IMR-90 (cell line): ENCODE measurements around the gene ADAMTSL5. TPM values are rescaled to one million over a fixed set of nuclear protein-coding genes. Genes with fewer than 3 reads are reported as not detected.

Experiments
- ATAC-seq: fragments of 200-7000 bp; cut with Tn5 transposase; 2 replicates; pipeline ENCODE4 v1.9.1; 2020; ENCODE audit warnings: low read depth, mild to moderate bottlenecking, moderate library complexity
- BruUV-seq: library from RNA; stranded (reverse); fragments of 400-500 nt; replicated peaks from 2 replicates; lab custom pipeline; 2021; lab: Mats Ljungman, UMichigan
- CTCF ChIA-PET: fragments of 300-600 bp; formaldehyde crosslinking; extraction: SDS; loops from one replicate; lab custom pipeline; 2021; ENCODE audit warnings: antibody characterized with exemption; lab: Yijun Ruan, JAX
- POLR2A ChIA-PET: fragments of 300-600 bp; sonication (Branson Sonifier 250); formaldehyde crosslinking; loops from one replicate; lab custom pipeline; 2022; ENCODE audit warnings: antibody characterized with exemption; ENCODE audit not compliant: unreplicated experiment; lab: Charles Lee
- DNase-seq: peaks from one replicate; pipeline ENCODE4 v3.0.0; 2013
- H2AFZ ChIP-seq: replicated peaks from 2 replicates; pipeline ENCODE3; 2013; ENCODE audit warnings: low read length, mild to moderate bottlenecking; ENCODE audit not compliant: poor library complexity
- H2AK5ac ChIP-seq: 2 replicates; pipeline ENCODE4 v1.6.1; 2013; ENCODE audit warnings: low read depth, low read length, inconsistent platforms
- H2AK9ac ChIP-seq: replicated peaks from 2 replicates; pipeline ENCODE3; 2013; ENCODE audit warnings: mild to moderate bottlenecking, low read depth, low read length, moderate library complexity; ENCODE audit not compliant: poor library complexity
- H2BK120ac ChIP-seq: 2 replicates; pipeline ENCODE4 v1.6.1; 2013; ENCODE audit warnings: low read depth, low read length, inconsistent platforms
- H2BK15ac ChIP-seq: 3 replicates; pipeline ENCODE4 v1.6.1; 2013; ENCODE audit warnings: low read depth, low read length, inconsistent platforms
- H2BK20ac ChIP-seq: 2 replicates; pipeline ENCODE4 v1.6.1; 2013; ENCODE audit warnings: low read depth, mild to moderate bottlenecking, inconsistent platforms, low read length, moderate library complexity
- H2BK5ac ChIP-seq: 2 replicates; pipeline ENCODE4 v1.6.1; 2013; ENCODE audit warnings: mild to moderate bottlenecking, low read depth, low read length, inconsistent platforms; ENCODE audit not compliant: poor library complexity, severe bottlenecking
- H3K14ac ChIP-seq: replicated peaks from 2 replicates; pipeline ENCODE4 v1.6.1; 2013; ENCODE audit warnings: low read depth, low read length, inconsistent platforms
- H3K18ac ChIP-seq: 2 replicates; pipeline ENCODE4 v1.6.1; 2013; ENCODE audit warnings: low read depth, low read length, control low read depth
- H3K23ac ChIP-seq: 2 replicates; pipeline ENCODE4 v1.6.1; 2013; ENCODE audit warnings: low read depth, low read length, inconsistent platforms
- H3K27ac ChIP-seq: 2 replicates; pipeline ENCODE4 v1.5.1; 2013; ENCODE audit warnings: mild to moderate bottlenecking, control low read depth, low read length; ENCODE audit not compliant: insufficient read depth
- H3K27me3 ChIP-seq: 2 replicates; pipeline ENCODE4 v1.6.1; 2013; ENCODE audit warnings: low read length; ENCODE audit not compliant: control insufficient read depth, insufficient read depth
- H3K36me3 ChIP-seq: 2 replicates; pipeline ENCODE4 v1.6.1; 2013; ENCODE audit warnings: low read length, mixed read lengths; ENCODE audit not compliant: control insufficient read depth, insufficient read depth
- H3K4ac ChIP-seq: 2 replicates; pipeline ENCODE4 v1.6.1; 2013; ENCODE audit warnings: low read depth, low read length, inconsistent platforms
- H3K4me1 ChIP-seq: 2 replicates; pipeline ENCODE4 v1.6.1; 2013; ENCODE audit warnings: low read length, mixed read lengths; ENCODE audit not compliant: control insufficient read depth, insufficient read depth
- H3K4me2 ChIP-seq: 2 replicates; pipeline ENCODE4 v1.6.1; 2013; ENCODE audit warnings: low read depth, mild to moderate bottlenecking, control low read depth, low read length, moderate library complexity
- H3K4me3 ChIP-seq: 2 replicates; pipeline ENCODE4 v1.5.1; 2013; ENCODE audit warnings: low read depth, mild to moderate bottlenecking, control low read depth, low read length, moderate library complexity; ENCODE audit not compliant: insufficient read depth
- H3K56ac ChIP-seq: 2 replicates; pipeline ENCODE4 v1.6.1; 2013; ENCODE audit warnings: low read length, inconsistent platforms; ENCODE audit not compliant: insufficient read depth; ENCODE audit errors: extremely low read depth
- H3K79me1 ChIP-seq, 2 experiments: 2 replicates each; pipeline ENCODE4 v1.6.1; 2013; ENCODE audit warnings: low read length in 2 of 2, inconsistent platforms in 1 of 2, low read depth in 1 of 2
- H3K9ac ChIP-seq: 2 replicates; pipeline ENCODE4 v1.6.1; 2013; ENCODE audit warnings: low read depth, low read length, control low read depth
- H3K9me1 ChIP-seq: 2 replicates; pipeline ENCODE4 v1.6.1; 2013; ENCODE audit warnings: low read length, inconsistent platforms; ENCODE audit not compliant: insufficient read depth
- H3K9me3 ChIP-seq: 2 replicates; pipeline ENCODE4 v1.6.1; 2013; ENCODE audit warnings: low read length; ENCODE audit not compliant: control insufficient read depth, insufficient read depth
- H4K20me1 ChIP-seq: 2 replicates; pipeline ENCODE4 v1.6.1; 2013; ENCODE audit warnings: low read length, inconsistent platforms; ENCODE audit not compliant: insufficient read depth
- H4K5ac ChIP-seq: 2 replicates; pipeline ENCODE4 v1.6.1; 2013; ENCODE audit warnings: mild to moderate bottlenecking, low read depth, low read length, control low read depth
- H4K8ac ChIP-seq, 2 experiments: 2 replicates each; pipeline ENCODE4 v1.6.1; 2013; ENCODE audit warnings: low read depth in 2 of 2, low read length in 2 of 2, control low read depth in 1 of 2, inconsistent platforms in 1 of 2
- H4K91ac ChIP-seq: 2 replicates; pipeline ENCODE4 v1.6.1; 2013; ENCODE audit warnings: low read depth, low read length, inconsistent platforms; ENCODE audit not compliant: insufficient read depth
- CEBPB ChIP-seq: IDR thresholded peaks from 2 replicates; pipeline ENCODE4 v1.6.1; 2012; ENCODE audit warnings: low read depth, low read length, improper control_type of control experiment
- CHD1 ChIP-seq: IDR thresholded peaks from 2 replicates; pipeline ENCODE4 v1.6.1; 2012; ENCODE audit warnings: low read depth, low read length, improper control_type of control experiment
- CTCF ChIP-seq: conservative IDR thresholded peaks from 2 replicates; pipeline ENCODE4 v1.5.1; 2012; ENCODE audit warnings: mild to moderate bottlenecking, low read depth, low read length, improper control_type of control experiment
- ELK1 ChIP-seq: fragments of 150-350 bp; IDR thresholded peaks from 2 replicates; pipeline ENCODE4 v1.6.1; 2016; ENCODE audit warnings: low read depth, mild to moderate bottlenecking, low read length, moderate library complexity, borderline replicate concordance
- FOS ChIP-seq: fragments of 150-350 bp; IDR thresholded peaks from 2 replicates; pipeline ENCODE4 v1.6.1; 2016; ENCODE audit warnings: low read depth, low read length
- MAFK ChIP-seq: IDR thresholded peaks from 2 replicates; pipeline ENCODE4 v1.6.1; 2012; ENCODE audit warnings: low read depth, low read length, improper control_type of control experiment
- MXI1 ChIP-seq: IDR thresholded peaks from 2 replicates; pipeline ENCODE4 v1.6.1; 2012; ENCODE audit warnings: low read depth, mild to moderate bottlenecking, low read length, moderate library complexity, borderline replicate concordance
- WGBS, 2 experiments: methylation state at CpG; one replicate each; pipeline versions ENCODE4 v1.1.5 to v1.1.7; 2013; ENCODE audit warnings: missing lambda C conversion rate in 2 of 2; ENCODE audit not compliant: insufficient read length in 1 of 2; ENCODE audit errors: extremely low coverage in 2 of 2; 5-methylcytosine and 5-hydroxymethylcytosine counted together
- dilution Hi-C: fragments of 300-500 bp; cut with HindIII; formaldehyde crosslinking; loops from one replicate; pipeline ENCODE4 v1.14.3; 2018; ENCODE audit warnings: low sequenced_read_pairs; ENCODE audit not compliant: unreplicated experiment
- in situ Hi-C: fragments of 300-500 bp; cut with MboI; formaldehyde crosslinking; loops from 3 replicates; pipeline ENCODE4 v1.14.3; 2019; ENCODE audit warnings: low sequenced_read_pairs, inconsistent platforms, mixed read lengths
- intact Hi-C: fragments of 100-400 bp; cut with micrococcal nuclease; formaldehyde crosslinking; loops from 2 replicates; pipeline ENCODE4 v1.10.0; 2022
- polyA plus RNA-seq, 3 experiments: library from polyadenylated mRNA; depleted of rRNA; stranded (reverse); fragments of >200 nt; gene quantifications; 2 replicates each; pipeline ENCODE4 v1.2.3, GENCODE V29; 2012; ENCODE audit warnings: low replicate concordance in 1 of 3
- total RNA-seq: library from RNA; depleted of rRNA; stranded (reverse); fragments of >200 nt; gene quantifications from 2 replicates; pipeline ENCODE4 v1.2.3, GENCODE V29; 2012

The ADAMTSL5 gene
- total and polyA plus RNA-seq, 2 of the 4 experiments (the other 2 are of a cell fraction): 0.90 to 10.8 TPM

GRCh38 chr19:1514986-1515721, 2.3 kb upstream of the ADAMTSL5 start (continued):
- no peak for TF ChIP-seq CTCF

GRCh38 chr19:1514295-1514661, 1.5 kb upstream of the ADAMTSL5 start:
- H2BK120ac ChIP-seq: no peak overlapping the region
- in situ Hi-C loops: no loop called here
- ATAC-seq: no peak
- peaks cover 4% of the 10 kb centered on the region; the same call in 1 of the 2 replicates for H3K36me3 ChIP-seq
- no peak overlapping the region for H3K27ac ChIP-seq
- dilution Hi-C loops: no loop called here
- BruUV-seq: no TSS peak
- H2AK5ac ChIP-seq: peak overlapping the region; percentile 50; the same call in 1 of the 2 replicates
- H3K79me1 ChIP-seq: peaks cover 4 to 15% of the 10 kb centered on the region in 2 experiments; a peak in 1 of 4 replicates
- no peak overlapping the region for H3K4me3 ChIP-seq
- H2AFZ ChIP-seq: no peak overlapping the region
- H4K20me1 ChIP-seq: peaks cover 6% of the 10 kb centered on the region; the same call in 1 of the 2 replicates
- no peak overlapping the region for H3K14ac ChIP-seq
- no peak overlapping the region for H3K9ac ChIP-seq
- no peak overlapping the region for H3K56ac ChIP-seq
- ChIA-PET POLR2A (no interaction called here), CTCF (interaction anchor here (0.7 kb wide), 1 partner anchor 52 kb away, joined by 11 read pairs; no protein-coding TSS in a partner anchor)
- whole genome bisulfite sequencing, 2 experiments: 100% methylated on average over 1 of the region's 10 CpGs; no CpG with 5 or more reads in 1 of the 2 experiments
- no peak overlapping the region for H4K91ac ChIP-seq
- no peak for DNase-seq
- no peak overlapping the region; a peak in 2 of 4 replicates for H4K8ac ChIP-seq
- intact Hi-C loops: no loop called here
- TF ChIP-seq MAFK (no peak), MXI1 (no peak), FOS (no peak), CHD1 (no peak), CEBPB (no peak), ELK1 (no peak)
- no peak overlapping the region for H4K5ac ChIP-seq
- H3K4me2 ChIP-seq: no peak overlapping the region
- H2BK5ac ChIP-seq: no peak overlapping the region
- H3K4me1 ChIP-seq: peaks cover 4% of the 10 kb centered on the region; the same call in 1 of the 2 replicates
- H2BK20ac ChIP-seq: no peak overlapping the region
- H3K9me1 ChIP-seq: no peaks in the 10 kb centered on the region
- H2AK9ac ChIP-seq: no peak overlapping the region
- H2BK15ac ChIP-seq: no peak overlapping the region
- H3K9me3 ChIP-seq: peaks cover 2% of the 10 kb centered on the region; the same call in 1 of the 2 replicates
- no peak overlapping the region for H3K23ac ChIP-seq
- no peak overlapping the region for H3K18ac ChIP-seq
- H3K27me3 ChIP-seq: no peaks in the 10 kb centered on the region; the same call in 1 of the 2 replicates
- H3K4ac ChIP-seq: peak overlapping the region; percentile 64
